Measurements from ENCODE around the gene JMJD7.

- TF ChIP-seq TRIM24 (IDR thresholded peaks at IDR 0.05) (no peak), RBM17 (IDR thresholded peaks at IDR 0.05; ENCODE audit: borderline replicate concordance, low read depth, low read length) (no peak), CREM (IDR thresholded peaks at IDR 0.05; ENCODE audit: low read depth) (no peak), RBM15 (IDR thresholded peaks at IDR 0.05; ENCODE audit: insufficient read depth, low read length) (no peak), ZBTB11 (CRISPR knock-in tag; IDR thresholded peaks at IDR 0.05) (no peak)
Measured at GRCh38 chr15:41806291-41807181, 21.4 kb upstream of the JMJD7 start.
